Thymus (tissue), 11 donors: ENCODE data around the gene PAPPA2. TPM values are rescaled to one million over a fixed set of nuclear protein-coding genes. Genes with fewer than 3 reads are reported as not detected.

Experiments
- DNase-seq, 9 donors: peaks; one replicate each; pipeline ENCODE4 v3.0.0-alpha.2; 2013; ENCODE audit warnings: low spot score in 9 of 9, low read depth in 6 of 9, missing footprints in 1 of 9
- H3K27ac ChIP-seq, 2 donors: one replicate each; pipeline ENCODE4 v1.5.1; 2013; ENCODE audit warnings: control low read depth in 1 of 2, low read depth in 1 of 2, low read length in 1 of 2, mild to moderate bottlenecking in 1 of 2, moderate library complexity in 1 of 2
- H3K27me3 ChIP-seq, 2 donors: one replicate each; pipeline ENCODE4 v1.5.1; 2013; ENCODE audit warnings: low read length in 1 of 2; ENCODE audit not compliant: control insufficient read depth in 2 of 2, insufficient read depth in 1 of 2
- H3K36me3 ChIP-seq, 2 donors: one replicate each; pipeline ENCODE4 v1.5.1; 2013; ENCODE audit warnings: low read length in 1 of 2, mild to moderate bottlenecking in 1 of 2, moderate library complexity in 1 of 2; ENCODE audit not compliant: control insufficient read depth in 2 of 2, insufficient read depth in 2 of 2
- H3K4me1 ChIP-seq, 2 donors: one replicate each; pipeline ENCODE4 v1.5.1; 2013; ENCODE audit warnings: low read length in 2 of 2; ENCODE audit not compliant: control insufficient read depth in 2 of 2, insufficient read depth in 2 of 2
- H3K4me3 ChIP-seq, 2 donors: one replicate each; pipeline ENCODE4 v1.5.1; 2013; ENCODE audit warnings: low read length in 2 of 2, control low read depth in 1 of 2, mild to moderate bottlenecking in 1 of 2
- H3K9me3 ChIP-seq, 2 donors: one replicate each; pipeline ENCODE4 v1.5.1; 2013; ENCODE audit warnings: low read length in 1 of 2, mild to moderate bottlenecking in 1 of 2; ENCODE audit not compliant: control insufficient read depth in 2 of 2, insufficient read depth in 1 of 2
- WGBS: extraction: QIAGEN DNeasy Blood & Tissue Kit; methylation state at CpG from one replicate; pipeline ENCODE4 v1.1.7; 2013; 5-methylcytosine and 5-hydroxymethylcytosine counted together
- polyA plus RNA-seq: library from polyadenylated mRNA; stranded (reverse); fragments of 200-250 nt; gene quantifications from one replicate; pipeline ENCODE4 v1.2.3, GENCODE V29; 2013
- total RNA-seq: library from RNA; stranded (reverse); fragments of 120-200 nt; gene quantifications from one replicate; pipeline ENCODE4 v1.2.4, GENCODE V29; 2013
- donor health status: healthy.

PAPPA2 gene
- total and polyA plus RNA-seq, 2 donors, result 0.02 to 0.28 TPM

DNA sequence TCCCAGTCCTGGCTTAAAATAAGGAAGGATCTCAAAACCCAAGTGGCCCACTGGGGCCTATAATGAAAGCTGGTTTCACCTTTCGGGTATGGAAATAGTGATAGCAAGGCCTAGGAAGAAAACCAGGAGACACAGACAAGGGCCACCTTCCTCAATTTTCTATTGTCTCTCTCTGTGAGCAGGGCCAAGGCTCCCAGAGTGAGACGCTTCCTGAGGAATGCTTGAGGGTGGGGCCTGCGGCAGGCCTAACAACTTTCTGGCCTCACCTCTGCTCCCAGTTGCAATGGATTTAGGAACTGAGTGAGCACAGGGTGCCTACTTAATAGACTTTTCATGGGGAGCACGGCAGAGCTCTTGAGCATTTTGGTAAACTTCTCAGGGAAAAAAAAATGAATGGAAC lies 400.6 kb downstream of the PAPPA2 start:
- no peaks in the 10 kb centered on the region for H3K9me3 ChIP-seq
- H3K27me3 ChIP-seq, result no peaks in the 10 kb centered on the region
- H3K27ac ChIP-seq, result no peak overlapping the region
- H3K36me3 ChIP-seq, result no peaks in the 10 kb centered on the region
- WGBS, result 91% methylated on average over 4 of the region's 4 CpGs
- no peak for DNase-seq
- no peaks in the 10 kb centered on the region for H3K4me1 ChIP-seq
- no peak overlapping the region for H3K4me3 ChIP-seq

DNA sequence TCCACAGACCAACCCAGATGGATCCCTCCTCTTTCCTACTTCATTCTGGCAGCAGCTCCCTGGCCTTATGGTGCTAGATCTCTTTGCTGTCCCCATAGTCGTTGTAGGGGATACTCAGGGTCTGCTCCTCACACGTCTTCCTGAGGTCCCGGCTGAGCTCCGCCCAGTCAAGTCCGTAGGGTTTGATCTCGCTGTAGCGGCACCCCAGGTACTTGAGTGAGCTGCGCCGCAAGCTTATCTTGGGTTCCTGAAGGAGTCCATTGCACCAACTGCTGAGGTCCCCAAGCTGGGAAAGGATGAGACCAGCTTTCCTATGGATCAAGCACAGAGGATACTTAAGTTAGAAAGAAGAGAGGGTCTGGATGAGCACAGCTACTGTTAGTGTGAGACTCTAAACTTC lies 401.2 kb downstream of the PAPPA2 start:
- H3K4me3 ChIP-seq, result no peak overlapping the region
- no peaks in the 10 kb centered on the region for H3K27me3 ChIP-seq
- WGBS, result 95% methylated on average over 9 of the region's 9 CpGs

DNA sequence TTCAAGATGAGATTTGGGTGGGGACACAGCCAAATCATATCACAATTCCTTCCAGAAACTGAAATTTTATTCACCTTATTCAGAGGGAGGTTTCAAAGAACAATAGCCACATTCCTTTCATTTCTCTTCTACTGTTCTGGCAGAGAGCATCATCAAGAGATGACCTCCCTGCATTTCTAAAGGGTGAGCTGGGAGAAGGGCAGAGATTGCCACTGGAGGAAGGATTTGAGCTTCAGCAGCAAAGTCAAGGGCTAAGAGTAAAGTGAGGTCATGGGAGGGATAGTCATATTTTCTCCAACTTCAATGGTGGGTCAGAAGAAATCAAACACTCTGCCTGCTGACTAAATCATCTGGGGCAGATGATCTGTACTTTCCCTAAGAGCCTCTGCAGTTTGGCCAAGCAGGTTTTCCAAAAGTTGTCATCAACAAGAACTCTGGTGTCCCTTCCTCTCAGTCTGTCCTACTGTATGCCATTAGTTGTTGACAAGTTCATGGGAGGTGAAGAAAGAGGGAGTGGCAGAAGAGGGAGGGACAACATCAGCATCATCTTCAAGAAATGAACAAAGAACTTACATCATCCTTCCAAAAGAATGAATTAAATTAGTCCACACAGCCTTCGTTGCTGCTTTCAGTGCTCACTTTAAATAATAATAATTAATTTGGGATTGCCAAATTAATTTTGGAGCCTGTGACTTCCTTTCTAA lies 403.2 kb downstream of the PAPPA2 start:
- WGBS, result 82% methylated on average over 1 of the region's 1 CpG
- H3K36me3 ChIP-seq, result no peaks in the 10 kb centered on the region
- H3K27me3 ChIP-seq, result no peaks in the 10 kb centered on the region
- no peak for DNase-seq
- no peak overlapping the region for H3K4me3 ChIP-seq
- no peaks in the 10 kb centered on the region for H3K4me1 ChIP-seq
- H3K27ac ChIP-seq, result no peak overlapping the region
- no peaks in the 10 kb centered on the region for H3K9me3 ChIP-seq

More for the DNA sequence above, 401.2 kb downstream of the PAPPA2 start:
- no peaks in the 10 kb centered on the region for H3K9me3 ChIP-seq
- no peak overlapping the region for H3K27ac ChIP-seq
- DNase-seq, result no peak
- H3K36me3 ChIP-seq, result no peaks in the 10 kb centered on the region
- H3K4me1 ChIP-seq, result no peaks in the 10 kb centered on the region

DNA sequence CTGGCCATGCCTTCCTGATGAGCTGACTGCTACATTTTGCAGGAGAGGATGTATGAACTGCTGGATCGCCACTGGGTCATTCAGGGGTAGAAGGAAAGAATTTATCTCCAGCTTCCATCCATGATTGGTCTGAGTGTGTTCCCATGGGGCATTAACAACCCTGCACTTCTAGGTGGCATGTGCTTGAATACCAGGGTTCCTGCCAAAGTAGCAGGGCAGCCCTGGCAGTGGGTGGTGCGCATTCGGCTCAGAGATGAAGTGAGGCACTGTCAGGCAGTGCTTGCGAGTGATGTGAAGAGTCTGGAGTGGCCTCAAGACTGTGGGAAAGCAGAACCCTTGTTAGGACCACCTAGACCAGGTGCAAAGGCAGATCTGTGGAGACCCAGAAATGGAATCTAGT lies 406.6 kb downstream of the PAPPA2 start:
- no peaks in the 10 kb centered on the region for H3K36me3 ChIP-seq
- WGBS, result 96% methylated on average over 4 of the region's 4 CpGs
- no peak for DNase-seq
- H3K27ac ChIP-seq, result no peak overlapping the region
- H3K4me3 ChIP-seq, result no peak overlapping the region
- H3K4me1 ChIP-seq, result no peaks in the 10 kb centered on the region
- H3K9me3 ChIP-seq, result no peaks in the 10 kb centered on the region
- no peaks in the 10 kb centered on the region for H3K27me3 ChIP-seq

DNA sequence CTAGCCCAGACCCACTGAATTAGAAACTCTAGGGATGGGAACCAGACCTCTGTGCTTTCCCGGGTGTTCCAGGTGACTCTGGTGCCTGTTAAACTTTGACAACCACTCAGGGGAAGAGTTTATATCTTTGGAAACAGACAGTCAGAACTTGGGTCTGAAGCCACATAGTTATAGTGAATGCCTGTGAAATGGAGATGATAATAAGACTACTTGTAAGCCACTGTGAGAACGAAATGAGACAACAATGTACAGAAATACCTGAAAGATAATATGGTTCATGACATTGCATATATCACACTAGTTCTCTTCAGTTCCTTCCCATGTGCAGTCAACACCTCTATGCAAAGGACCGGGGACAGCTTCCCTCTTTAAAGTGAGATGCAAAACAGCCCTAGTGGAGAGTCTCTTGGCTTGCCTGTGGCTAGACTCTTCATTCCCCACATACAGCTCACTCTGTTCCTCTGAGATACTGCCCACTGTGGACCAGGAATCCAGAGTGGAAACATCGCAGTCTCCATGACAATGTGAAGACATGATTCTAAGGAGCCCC lies 414.1 kb downstream of the PAPPA2 start:
- Histone ChIP-seq H3K4me1 (no peaks in the 10 kb centered on the region), H3K9me3 (no peaks in the 10 kb centered on the region), H3K27ac (no peak overlapping the region), H3K27me3 (no peaks in the 10 kb centered on the region), H3K4me3 (no peak overlapping the region), H3K36me3 (no peaks in the 10 kb centered on the region)
- WGBS, result 86% methylated on average over 4 of the region's 4 CpGs
- DNase-seq, result no peak

DNA sequence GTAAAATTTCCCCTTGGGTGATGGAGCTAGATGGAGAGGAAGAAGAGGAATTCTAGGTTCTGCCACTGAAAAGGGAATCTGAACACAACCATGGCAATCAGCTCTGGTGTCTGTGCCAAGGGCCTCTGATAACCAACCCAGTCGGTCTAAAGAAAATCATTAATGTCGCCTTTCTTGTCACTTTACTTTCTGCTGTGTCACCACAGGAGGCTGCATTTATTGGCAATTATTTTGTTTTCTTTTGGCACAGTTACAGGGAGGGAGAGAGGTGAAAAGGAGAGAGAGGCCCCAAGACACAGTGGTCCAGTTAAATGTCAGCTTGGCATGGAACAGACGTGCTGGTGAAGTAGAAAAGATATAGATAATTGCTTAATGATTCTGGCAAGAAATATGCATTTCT lies 414.6 kb downstream of the PAPPA2 start:
- Histone ChIP-seq H3K4me1 (no peaks in the 10 kb centered on the region), H3K9me3 (no peaks in the 10 kb centered on the region), H3K27ac (no peak overlapping the region), H3K36me3 (no peaks in the 10 kb centered on the region), H3K27me3 (no peaks in the 10 kb centered on the region), H3K4me3 (no peak overlapping the region)
- no peak for DNase-seq
- WGBS, result 91% methylated on average over 3 of the region's 3 CpGs

DNA sequence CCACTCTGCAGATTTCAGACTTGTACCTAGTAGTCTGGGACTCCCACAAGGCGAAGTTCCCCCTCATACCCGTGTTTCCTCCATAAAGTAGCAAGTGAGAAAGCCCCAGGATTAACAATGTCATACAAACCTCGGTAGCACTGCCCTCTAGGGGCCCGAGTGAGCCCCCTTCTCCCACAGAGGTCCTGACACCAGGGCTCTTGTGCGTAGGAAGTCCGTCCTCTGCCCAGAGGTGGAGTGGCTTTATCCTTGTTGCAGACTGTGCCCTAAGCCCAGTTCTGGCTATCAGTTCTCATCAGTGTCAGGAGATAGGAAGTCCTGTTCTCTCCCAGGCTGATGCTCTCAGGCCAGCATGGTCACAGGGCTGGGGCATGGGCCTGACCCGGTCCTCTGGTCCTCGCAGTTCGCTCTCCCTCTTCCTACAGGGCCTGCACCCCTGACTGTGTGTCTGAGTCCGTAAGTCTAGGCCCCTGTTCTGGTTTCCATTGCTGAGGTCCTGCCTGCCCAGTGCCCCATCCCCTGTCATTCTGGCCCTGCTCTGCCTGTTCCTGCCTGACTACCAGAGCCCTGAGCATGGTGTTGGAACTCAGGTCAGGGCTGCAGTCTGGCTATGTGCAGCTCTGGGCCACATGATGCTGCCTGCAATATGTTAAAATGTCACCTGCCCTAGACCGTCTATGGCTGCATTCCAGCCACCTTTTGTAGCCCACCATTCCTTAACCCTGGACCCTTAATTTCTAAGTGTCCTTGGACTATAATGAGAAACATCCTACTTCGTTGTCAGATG lies 416.0 kb downstream of the PAPPA2 start:
- Histone ChIP-seq H3K4me1 (no peaks in the 10 kb centered on the region), H3K9me3 (no peaks in the 10 kb centered on the region), H3K27ac (no peak overlapping the region), H3K36me3 (no peaks in the 10 kb centered on the region), H3K4me3 (no peak overlapping the region), H3K27me3 (no peaks in the 10 kb centered on the region)
- no peak for DNase-seq
- 74% methylated on average over 12 of the region's 12 CpGs for WGBS

DNA sequence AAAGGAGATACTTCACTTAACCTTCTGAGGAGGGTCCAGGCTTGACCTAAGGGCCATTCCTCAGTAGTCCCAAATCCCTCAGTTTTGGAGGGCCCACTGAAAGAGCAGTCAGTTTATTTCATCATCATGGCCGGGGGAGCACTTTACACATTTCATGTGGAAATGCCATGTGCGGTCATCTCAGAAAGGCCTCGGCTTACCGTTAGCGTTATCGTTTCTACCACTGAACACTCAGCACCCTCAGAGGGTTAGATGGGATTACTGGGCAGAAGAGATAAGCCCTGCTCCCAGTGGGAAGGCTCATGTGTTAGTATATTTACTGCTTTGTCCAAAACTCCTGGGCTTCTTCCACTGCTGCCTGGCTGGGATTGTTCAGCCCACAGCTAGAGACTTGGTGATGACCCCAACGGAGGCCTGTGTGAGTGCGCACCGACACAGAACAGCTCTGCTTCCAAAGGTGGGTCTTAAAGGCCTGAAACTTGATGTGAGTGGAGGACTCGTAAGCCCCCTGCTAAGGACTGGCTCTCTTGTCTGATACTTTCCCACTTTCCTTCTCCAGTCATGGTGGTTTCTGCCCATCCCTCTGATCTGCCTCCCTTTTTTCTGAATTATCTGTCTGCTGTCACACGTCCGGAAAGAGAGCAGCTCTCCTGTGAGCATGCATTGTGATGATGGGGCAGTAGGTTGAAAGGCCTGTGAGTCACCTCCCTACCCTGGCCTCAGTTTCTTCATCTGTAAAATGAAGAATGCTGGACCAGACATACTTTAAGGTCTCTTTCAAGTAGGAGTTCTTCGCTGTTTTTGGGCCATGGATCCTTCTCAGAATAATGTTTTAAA lies 417.0 kb downstream of the PAPPA2 start:
- no peaks in the 10 kb centered on the region for H3K36me3 ChIP-seq
- 90% methylated on average over 13 of the region's 13 CpGs for WGBS
- no peaks in the 10 kb centered on the region for H3K4me1 ChIP-seq
- H3K9me3 ChIP-seq, result no peaks in the 10 kb centered on the region
- no peak for DNase-seq
- no peaks in the 10 kb centered on the region for H3K27me3 ChIP-seq
- H3K4me3 ChIP-seq, result no peak overlapping the region
- no peak overlapping the region for H3K27ac ChIP-seq
